Heart left ventricle (tissue), 13 donors: ENCODE measurements around the gene MLLT10.

ENCODE experiments used
- CTCF ChIP-seq, 12 donors: fragments of 200-600 bp; sonication (generic) in 4 of 12; IDR thresholded peaks; one replicate each; pipeline versions ENCODE4 v1.5.0 to v1.8.0; 2018 to 2022; ENCODE audit warnings: antibody characterized with exemption in 12 of 12, mild to moderate bottlenecking in 5 of 12
- POLR2A ChIP-seq, 2 donors: fragments of 450-650 bp; IDR thresholded peaks; one replicate each; pipeline ENCODE4 v1.6.1; 2017; ENCODE audit warnings: antibody characterized with exemption in 2 of 2, mild to moderate bottlenecking in 2 of 2, moderate library complexity in 2 of 2
- donor health status: ischemic (EF 13 %, LVEDD 7.1; RV severe dilation, severe dysfunction).
- donor health status: DM: no; HTN: yes; CAD: no.
- donor health status: DM: no; HTN: no; CAD: no.
- donor health status: ischemic (EF 25% LVEDD 6.9; RV normal size, moderate dysfunction).
- donor health status: ischemic (EF 25% LVEDD 5.7; RV mildly dilated, moderate dysfunction).
- donor health status: ischemic (EF 35%, LVEDD 5.7; RV mildly dilated, moderate dysfunction).
- donor health status: nonischemic (EF 11% LVEDD 7.7; RV severe dilation, severe dysfunction).
- donor health status: DM: yes; HTN: yes; CAD: no.
- donor health status: PGD.
- donor health status: ischemic (EF 29% LVEDD 5.4; RV normal size, mild dysfunction).
- donor health status: nonischemic (EF 23%, LVEDD 6.1; RV moderate dilation, normal function).

GRCh38 chr10:21494191-21495001 is 39.6 kb upstream of the MLLT10 start:
- no peak for TF ChIP-seq POLR2A (IDR thresholded peaks at IDR 0.05)
- peak in 2 of 12 donors; percentile 15 to 17 for TF ChIP-seq CTCF (IDR thresholded peaks at IDR 0.05)
